HG02938 (cell line): ENCODE results near the gene UBXN10.

Experiments
- ATAC-seq: cut with Tn5 transposase; IDR thresholded peaks from one replicate; pipeline ENCODE4 v1.9.1; 2021; ENCODE audit warnings: mild to moderate bottlenecking, moderate library complexity; ENCODE audit not compliant: unreplicated experiment

UBXN10 gene, protein sequence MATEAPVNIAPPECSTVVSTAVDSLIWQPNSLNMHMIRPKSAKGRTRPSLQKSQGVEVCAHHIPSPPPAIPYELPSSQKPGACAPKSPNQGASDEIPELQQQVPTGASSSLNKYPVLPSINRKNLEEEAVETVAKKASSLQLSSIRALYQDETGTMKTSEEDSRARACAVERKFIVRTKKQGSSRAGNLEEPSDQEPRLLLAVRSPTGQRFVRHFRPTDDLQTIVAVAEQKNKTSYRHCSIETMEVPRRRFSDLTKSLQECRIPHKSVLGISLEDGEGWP

DNA sequence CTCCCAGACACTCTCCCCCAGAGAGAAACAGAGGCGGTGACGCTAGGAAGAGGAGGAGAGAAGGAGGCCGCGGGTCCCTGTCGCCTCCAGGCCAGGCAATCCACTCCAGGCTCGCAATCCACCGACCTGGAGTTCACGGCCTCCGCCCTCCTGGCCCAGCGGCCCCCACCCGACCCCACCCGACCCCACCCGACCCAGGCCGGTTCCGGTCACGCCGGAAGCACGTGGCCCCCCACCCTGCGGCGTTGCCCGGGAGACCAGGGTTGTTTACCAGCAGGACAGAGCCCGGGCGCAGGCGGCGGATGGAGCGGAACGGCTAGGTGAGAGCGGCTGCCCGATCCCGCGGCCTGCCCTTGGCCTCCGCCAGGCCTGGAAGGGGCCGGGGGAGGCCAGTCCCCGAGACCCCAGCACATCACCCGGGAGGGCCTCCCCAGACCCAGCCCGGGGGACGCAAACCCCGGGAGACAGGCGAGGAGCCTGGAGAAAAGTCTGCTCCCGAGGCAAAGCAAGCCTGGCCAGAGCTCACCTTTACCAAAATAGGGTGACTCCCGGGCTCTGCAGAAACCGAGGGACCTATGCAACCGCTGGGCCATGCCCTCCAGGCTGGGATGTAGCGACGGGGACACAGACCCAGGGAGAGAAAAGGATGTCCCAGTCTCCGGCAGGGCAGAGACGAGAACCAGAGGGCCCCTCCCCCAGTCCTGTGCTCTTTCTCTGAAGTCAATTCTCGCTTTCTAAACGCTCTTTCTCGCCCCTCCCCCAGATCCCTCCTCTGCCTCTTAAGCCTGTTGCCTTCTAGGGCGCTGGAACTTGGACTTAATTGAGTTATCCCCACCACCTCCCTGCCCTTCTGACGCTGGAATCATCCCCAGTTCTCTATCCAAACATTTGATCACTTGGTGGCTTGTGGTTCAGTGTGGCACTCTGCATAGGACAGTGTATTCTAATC, at the start of gene UBXN10, which contains the start of gene PLA2G2C:
TSS of gene UBXN10 (plus strand) at position 263 of the 949 bp plus-strand sequence. CDS start 4,466 bp downstream, outside the sequence.
TSS of gene PLA2G2C (minus strand) at position 685 of the 949 bp plus-strand sequence. CDS start 9,155 bp downstream, outside the sequence.
- ATAC-seq, result no peak

DNA sequence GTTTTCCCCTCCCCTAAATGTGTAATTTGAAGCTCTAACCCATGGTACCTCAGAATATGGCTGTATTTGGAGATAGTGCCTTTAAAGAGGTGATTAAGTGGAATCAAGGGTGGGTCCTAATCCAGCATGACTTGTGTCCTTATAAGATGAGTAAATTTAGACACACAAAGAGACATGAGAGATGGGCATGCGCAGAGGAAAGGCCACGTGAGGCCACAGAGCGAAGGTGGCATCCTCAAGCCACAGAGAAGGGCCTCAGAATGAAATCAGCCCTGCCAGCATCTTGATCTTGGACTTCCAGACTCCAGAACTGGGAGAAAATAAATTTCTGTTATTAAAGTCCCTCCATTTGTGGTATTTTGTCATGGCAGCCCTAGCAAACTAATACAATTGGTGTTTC, 49.6 kb upstream of the UBXN10 start:
- no peak for ATAC-seq

DNA sequence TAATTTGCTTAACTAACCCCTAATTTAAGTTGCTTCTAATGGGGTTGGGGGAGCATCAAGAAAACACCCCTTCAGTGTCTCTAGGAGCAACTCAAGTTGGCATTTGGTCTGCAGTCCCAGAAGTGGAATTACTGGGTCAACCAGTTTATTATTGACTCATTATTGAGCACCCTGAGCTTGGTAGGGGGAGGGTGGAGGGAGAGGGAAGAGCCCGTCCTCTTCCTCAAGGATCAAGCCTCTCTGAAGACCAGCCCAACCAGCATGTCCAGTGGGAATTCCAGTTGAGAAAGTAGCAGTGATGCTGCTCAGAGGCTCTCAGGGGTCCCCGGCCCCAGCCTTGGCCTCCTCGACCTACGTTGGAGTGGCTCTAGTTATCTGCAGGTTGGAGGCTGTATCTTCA, 48.8 kb upstream of the UBXN10 start:
- ATAC-seq, result no peak

DNA sequence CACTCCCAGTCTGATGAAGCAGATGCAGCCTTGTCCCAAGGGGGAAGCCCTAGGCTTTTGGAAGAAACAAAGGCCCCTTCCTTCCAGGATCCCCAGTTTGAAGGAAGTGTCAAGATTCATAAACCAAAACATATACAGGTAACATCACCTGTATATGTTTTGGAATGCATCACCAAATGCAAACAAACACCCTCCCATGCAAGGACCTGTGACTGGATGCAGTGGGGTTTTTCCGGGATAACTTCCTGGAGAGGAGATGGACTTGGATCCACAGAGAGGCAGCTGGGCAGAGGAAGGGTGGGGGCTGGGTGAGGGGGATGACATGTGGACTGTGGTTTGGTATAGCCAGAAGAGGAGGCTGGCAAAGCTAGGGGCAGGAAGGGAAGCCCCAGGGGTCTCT, 48.3 kb upstream of the UBXN10 start:
- ATAC-seq, result no peak

DNA sequence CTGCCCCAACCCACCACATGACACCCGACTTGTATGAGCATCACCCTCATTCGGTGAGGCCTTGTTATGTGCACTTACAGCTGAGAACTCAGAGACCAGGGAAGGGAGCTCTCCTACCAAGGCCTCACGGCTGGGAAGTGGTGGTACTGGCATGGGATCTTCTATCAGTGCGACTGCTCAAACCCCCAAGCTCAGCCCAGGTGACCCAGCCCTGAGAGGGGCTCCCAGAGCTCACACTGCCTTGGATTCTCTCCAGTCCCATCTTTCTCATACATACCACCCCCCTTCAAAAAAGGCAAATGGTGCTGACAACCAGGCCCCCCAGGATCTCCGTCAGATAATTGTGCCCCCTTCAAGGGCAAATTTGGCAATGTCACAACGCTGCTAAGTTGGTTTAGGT, 47.5 kb upstream of the UBXN10 start:
- ATAC-seq, result no peak

DNA sequence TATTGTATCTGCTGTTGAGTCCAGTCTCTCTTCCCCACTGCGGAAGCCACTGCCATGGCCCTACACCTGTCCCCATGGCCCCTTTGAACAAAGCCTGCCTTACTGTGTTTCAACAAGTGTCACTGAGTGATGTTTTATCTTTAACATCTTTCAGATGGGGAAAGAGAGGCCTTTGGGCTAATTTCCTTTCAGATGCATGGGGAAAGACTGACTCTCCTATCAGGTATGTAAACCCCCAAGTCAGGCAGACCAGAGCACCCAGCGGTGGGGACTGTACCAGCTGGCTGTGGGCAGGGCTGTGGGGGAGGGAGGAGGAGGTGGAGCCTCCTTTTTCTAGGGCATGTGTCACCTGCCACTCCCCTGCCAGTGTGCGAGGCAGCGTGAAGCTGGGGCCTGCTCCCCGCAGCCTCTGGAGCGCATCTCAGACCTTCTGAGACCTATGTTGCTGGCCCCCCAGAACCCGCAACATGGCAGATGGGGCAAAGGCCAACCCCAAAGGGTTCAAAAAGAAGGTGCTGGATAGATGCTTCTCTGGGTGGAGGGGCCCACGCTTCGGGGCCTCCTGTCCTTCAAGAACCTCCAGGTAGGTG, 46.8 kb upstream of the UBXN10 start, which contains the start of gene PLA2G2F:
TSS of gene PLA2G2F (plus strand) at position 363 of the 590 bp plus-strand sequence. CDS start at position 468, 105 bp downstream.
- no peak for ATAC-seq

DNA sequence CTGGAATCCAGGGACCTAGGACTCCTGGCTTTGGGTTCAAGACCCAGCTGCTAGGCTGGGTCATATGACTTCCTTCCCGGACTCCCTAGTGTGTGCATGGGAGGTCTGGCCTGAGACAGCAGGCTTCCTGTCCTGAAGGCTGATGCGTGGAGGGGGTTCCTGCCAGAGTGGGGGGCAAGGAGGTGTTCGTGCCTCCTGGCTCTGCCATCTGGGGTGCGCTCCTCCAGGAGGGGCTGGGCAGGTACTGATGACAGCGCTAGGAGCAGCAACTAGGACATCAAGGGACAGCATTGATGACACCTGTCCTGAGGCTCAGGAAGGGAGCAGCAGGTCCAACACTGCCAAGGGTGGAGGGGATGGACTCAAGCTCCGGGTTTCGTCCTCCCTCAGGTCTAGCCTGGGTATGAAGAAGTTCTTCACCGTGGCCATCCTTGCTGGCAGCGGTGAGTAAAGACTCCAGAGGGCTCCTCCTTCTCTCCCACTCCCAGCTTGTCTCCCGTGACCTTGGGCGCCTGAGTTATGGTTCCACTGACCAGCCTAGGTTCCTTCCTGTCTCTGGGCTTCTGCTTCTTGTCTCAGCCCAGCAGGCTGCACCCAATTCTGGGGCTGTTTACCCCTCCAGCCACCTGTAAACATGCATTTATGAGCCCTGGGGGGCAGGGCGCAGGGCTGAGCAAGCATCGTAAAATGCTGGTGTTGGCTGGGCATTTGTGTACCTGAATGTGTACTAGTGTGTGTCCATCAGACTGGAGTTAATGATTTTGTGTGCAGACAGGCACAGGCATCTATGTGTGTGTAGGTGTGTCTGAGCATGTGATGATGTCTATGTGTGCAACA, 45.9 kb upstream of the UBXN10 start:
- no peak for ATAC-seq

DNA sequence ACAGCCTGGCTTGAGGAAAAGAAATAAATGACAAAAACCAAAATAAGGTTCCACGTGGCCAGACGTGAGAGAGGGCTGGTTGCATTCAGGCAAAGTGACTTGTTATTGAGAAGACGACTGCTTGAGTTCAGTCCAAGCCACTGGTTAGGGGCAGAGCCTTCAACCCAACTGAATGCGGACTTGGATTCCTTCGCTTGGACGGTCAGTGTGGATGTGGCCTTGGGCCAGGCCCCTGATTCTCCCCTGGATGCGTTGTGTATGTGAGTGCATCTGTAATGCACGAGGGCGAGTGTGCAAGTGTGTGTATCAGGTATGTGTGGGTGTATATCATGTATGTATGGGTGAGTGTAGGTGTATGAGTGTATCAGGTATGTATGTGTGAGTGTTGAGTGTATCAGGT, 44.9 kb upstream of the UBXN10 start:
- no peak for ATAC-seq

DNA sequence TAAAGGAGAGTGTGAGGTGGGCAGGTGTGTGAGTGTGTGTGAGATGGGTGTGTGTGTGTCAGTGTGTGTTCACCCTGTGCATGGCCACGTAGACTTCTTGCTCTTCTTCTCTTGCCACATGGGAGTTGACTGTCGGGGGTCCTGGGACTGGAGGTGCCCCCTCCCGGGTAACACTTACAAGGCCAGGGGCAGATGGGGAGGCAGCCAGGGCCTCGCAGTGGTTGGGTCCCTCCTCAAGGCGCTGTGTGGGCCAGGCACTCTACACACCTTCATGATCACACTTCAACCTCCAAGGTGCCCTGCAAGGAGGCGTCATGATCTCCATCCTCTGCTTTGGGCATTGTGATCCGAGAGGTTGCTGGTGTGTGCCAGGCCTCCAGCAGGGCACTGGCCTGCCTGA, 44.4 kb upstream of the UBXN10 start:
- ATAC-seq, result no peak

DNA sequence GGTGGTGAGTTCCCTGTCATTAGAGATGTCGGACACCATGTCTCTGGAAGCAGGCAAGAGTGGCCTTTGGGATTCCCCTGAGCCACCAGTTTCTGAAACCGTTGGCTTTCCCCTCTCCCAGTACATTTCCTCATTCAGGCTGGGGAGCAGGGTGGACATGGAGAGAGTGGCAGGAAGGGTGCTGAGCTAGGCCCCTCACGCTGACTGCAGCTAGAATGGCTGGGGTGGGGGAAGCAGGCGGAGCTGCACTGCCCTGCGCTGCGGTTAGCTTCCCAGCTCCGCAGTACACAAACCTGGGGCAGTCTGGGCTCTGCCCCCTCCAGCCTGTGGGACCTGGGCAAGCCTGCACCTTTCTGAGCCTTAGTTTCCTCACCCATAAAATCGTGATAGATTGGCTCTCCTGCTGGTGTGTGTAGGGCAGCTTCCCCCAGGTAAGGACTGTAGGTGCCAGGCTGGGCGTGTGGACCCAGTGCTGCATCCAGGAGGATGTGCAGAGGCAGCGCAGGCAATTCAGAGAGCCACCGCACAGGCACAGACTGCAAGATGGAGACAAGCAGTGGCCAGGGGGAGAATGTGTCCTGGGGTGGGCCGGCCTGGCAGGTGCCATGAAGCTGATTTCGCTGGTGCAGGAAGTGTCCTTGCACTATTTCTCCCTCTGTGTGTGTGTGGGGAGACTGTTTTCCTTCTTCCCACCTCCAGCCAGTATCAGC, 43.7 kb upstream of the UBXN10 start:
- ATAC-seq, result no peak

DNA sequence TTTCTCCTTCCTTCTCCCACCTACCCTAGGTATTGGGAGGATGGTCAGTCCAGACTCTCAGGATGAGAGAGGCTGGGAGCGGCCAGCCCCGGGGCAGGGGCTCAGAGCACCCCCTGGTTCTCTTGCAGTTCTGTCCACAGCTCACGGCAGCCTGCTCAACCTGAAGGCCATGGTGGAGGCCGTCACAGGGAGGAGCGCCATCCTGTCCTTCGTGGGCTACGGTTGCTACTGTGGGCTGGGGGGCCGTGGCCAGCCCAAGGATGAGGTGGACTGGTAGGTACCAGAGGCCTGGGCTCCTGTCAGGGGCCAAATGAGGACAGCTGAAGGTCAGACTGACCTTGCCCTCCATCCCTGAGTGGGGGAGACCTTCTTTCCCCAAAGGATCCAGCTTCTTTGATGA, 42.6 kb upstream of the UBXN10 start:
- no peak for ATAC-seq

DNA sequence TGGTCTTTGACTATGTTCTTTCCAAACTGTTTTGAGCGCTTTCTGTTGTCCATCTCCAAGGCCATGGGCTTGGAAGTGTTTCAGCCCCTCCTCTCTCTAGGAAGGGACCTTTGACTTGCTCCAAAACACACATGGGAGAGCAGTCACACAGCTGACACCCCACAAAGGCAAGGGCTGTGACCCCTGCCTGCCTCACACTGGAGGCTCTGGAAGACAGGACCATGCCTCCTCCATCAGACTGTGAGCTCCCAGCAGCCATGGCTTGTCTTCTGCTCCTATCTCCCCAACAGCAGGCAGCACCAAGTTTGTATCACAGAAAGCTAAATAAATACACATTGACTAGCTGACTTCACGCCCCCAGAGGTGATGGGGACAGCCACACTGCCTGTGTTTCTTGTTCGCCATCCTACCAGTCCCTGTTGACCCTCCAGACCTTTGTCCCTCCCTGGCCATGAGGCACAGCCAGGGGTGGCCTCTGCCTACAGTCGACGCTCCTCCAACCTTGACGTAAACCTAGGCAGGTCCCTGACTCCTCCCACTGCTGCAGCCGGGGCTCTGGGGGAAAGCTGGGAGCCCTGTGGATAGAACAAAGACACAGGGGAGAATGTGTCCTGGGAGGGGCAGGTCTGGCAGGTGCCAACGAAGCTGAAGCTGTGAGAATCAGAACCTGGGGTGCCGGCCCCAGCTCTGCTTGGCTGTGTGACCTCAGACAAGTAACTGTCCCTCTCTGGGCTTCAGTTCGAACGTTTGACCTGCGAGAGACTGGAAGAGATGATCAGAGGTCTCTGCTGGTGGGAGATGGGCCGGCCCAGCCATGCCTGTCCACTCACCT, 41.9 kb upstream of the UBXN10 start:
- ATAC-seq, result no peak

DNA sequence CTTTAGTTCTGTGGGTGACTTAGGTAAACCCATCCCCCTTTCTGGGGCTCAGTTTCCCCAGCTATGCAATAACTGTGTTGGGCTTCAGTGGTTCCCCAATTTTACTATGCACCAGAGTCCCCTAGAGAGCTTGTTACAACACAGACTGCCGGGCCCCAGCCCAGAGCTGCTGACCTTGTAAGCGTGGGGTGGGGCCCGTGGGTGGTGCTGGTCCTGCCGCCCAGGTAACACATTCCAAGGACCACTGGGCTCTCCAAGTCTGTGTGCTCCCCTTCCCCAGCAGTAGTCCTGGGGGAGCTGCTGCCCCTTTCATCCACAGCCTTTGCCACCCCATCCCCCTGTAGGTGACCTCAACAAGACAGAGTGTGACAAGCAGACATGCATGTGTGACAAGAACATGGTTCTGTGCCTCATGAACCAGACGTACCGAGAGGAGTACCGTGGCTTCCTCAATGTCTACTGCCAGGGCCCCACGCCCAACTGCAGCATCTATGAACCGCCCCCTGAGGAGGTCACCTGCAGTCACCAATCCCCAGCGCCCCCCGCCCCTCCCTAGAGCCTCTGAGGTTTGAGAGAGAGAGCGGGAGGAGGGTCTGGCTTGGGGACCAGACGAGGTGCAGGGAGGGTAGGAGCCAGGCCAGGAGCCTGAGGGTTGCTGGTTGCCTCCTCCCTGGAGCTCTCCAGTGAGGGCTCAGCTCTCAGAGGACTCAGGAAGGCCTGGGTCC, 37.9 kb upstream of the UBXN10 start:
- ATAC-seq, result no peak

DNA sequence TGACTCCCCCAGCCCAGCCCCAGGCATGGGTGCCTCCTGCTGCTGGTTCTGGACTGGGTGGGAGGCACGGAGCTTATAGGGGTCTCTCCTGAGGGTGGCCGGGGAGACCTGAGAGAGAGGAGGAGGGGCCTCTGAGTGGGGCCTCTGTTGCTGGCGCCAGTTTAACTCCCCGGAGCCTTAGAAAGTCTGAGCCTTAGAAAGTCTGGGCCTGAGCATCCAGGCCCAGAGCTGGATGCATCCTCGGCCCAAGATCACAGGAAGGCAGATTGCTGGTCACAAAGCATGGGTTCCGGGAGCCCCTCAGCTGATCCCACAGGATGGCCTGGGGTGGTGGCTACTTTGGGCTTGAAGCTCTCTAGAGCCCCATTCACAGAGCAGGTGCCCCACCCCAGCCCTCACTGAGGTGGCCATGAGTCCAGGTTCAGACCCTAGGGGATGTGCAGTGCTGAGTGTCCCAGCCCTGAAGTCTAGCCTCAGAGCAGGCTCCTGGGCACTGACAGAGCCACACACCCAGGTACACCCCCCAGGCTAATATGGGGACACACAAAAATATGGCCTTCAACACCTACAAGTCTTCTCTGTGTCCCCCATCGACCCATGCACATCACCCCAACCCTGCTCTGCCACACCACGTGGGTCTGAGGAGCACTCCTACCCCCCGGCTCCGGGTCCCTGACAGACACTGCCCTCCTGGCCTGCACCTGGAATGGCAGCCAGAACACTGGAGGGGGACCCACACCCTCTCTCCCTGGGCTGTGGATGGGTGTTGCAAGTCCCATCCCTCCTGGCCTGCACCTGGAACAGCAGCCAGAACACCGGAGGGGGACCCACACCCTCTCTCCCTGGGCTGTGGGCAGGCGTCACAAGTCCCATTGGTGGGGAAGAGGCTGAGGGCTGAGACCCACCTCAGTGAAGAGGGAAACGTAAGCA, 37.1 kb upstream of the UBXN10 start:
- ATAC-seq, result no peak

DNA sequence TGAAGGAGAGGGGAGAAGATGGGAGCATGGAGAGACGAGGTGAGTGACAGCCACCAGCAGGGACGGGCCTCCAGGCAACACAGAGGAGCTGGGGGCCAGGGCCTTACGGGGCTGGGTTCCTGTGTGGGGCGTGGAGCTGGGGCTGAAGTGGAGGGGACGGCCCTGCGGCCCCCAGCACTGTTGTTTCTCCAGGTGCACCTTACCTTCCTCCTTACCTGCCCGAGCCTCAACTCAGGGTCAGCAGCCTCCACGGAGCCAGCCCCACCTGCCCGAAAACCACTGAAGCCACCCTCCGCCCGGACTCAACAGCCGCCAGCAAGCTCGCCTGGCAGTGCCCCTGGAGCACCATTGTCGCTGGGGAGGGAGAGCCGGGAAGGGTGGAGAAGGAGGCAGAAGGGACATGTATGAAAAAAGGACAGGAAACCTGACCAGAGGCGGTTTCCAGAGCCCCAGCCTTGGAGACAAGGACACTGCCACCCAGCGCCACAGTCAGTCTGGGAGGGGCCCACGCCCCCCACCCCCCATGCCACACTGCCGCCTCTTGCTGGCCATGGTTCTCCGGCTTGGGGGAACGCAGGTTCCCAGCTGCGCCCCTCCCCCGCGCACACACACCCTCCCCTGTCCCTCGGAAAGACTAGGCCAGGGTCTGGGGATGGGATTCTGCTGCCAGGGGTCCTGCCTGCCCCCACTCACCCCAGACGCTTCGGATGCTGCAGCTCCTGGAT, 36.1 kb upstream of the UBXN10 start:
- no peak for ATAC-seq

DNA sequence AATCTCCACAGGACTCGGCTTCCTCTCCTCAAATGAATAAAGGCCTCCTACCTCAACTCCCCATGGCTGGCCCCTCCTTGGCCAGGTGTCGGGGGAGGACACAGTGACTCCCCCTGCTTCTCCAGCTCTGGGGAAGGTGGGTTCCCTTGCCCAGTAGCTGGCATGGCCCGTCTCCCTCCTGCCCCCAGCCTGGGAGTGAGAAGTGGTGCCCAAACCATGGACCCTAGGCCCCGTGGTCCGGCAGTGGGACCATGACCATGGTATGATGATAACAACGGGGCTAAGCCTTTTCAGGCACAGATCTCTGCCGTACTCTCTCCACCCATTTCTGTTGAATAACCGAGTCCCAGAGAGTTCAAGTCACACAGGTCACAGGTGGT, 35.6 kb upstream of the UBXN10 start:
- ATAC-seq, result no peak

DNA sequence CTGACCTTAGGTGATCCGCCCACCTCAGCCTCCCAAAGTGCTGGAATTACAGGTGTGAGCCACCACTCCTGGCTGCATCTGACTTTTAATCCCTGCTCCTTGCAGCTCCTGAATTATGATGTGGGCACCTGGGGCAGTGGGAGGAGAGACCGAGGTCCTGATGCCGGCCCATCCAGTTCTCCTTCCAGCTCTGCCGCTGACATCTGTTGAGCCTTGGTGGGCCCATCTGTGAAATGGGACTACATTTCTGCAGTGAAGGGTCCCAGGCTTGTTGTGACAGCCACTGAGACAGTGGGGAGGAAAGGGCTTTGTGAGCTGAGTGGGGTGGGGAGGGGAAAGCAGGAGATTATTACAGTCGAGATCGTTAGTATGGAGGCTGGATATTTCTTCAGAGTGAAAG, 34.9 kb upstream of the UBXN10 start:
- no peak for ATAC-seq
